ENCODE data around the gene OBP2B.
A peak's percentile ranks its signal among the peaks of the same experiment; 100 is the strongest.

Gene OBP2B

DNA sequence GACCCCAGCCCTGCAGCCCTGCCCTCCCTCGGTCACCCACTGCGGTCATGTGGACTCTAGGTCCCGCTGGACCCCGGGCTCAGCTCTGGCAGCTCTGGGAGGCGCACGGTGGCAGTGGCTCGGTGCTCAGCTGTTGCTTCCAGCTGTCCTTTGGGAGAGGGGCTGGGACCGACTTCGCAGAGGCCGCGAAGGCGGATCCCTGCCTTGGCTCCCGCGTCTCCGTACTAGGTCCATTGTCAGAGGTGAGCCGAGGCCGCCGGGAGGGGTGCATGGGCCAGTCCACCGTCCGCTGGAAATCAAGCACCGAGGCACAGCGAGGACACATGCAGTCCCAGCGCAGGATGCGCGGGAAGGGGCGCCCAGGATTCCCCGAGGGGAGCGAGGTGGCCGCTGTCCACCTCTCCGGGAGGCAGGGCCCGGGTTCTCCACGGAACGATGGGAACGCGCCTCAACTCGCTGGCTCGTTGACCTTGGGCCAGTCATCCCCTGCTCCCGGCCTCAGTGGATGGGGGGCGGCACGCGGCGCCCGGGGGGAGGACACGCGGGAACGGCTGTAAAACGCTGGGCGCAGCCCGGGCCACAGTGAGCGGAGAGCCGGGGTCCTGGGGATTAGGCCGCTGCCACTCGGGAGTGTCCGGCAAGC, 46.1 kb downstream of the OBP2B start:
- Histone ChIP-seq H3K4me2 (ENCODE audit: low read depth, low read length, poor library complexity, severe bottlenecking) (no peak overlapping the region), H3K79me2 (ENCODE audit: insufficient read depth, low read length) (no peaks in the 10 kb centered on the region), H3K36me3 (ENCODE audit: low read length) (no peaks in the 10 kb centered on the region), H3F3A (ENCODE audit: insufficient read depth) (no peaks in the 10 kb centered on the region), H4K20me1 (ENCODE audit: low read depth, low read length) (no peaks in the 10 kb centered on the region), H3K9ac (ENCODE audit: low read length) (no peak overlapping the region), H3K9me2 (replicated peaks; ENCODE audit: insufficient read depth, low read length) (no peaks in the 10 kb centered on the region), H3K4me3 (ENCODE audit: insufficient read depth, low read length, poor library complexity, severe bottlenecking) (no peak overlapping the region), H3K9me3 (ENCODE audit: insufficient read depth, low read length) (no peaks in the 10 kb centered on the region), H2AFZ (ENCODE audit: low read depth, low read length, severe bottlenecking) (no peak overlapping the region), H3K27me3 (ENCODE audit: low read length) (no peaks in the 10 kb centered on the region), H3K27ac (ENCODE audit: low read depth, low read length) (no peak overlapping the region)
- TF ChIP-seq EZH2phosphoT487 (conservative IDR thresholded peaks at IDR 0.05; ENCODE audit: low read length), result no peak
- TF ChIP-seq, protein P1, sequence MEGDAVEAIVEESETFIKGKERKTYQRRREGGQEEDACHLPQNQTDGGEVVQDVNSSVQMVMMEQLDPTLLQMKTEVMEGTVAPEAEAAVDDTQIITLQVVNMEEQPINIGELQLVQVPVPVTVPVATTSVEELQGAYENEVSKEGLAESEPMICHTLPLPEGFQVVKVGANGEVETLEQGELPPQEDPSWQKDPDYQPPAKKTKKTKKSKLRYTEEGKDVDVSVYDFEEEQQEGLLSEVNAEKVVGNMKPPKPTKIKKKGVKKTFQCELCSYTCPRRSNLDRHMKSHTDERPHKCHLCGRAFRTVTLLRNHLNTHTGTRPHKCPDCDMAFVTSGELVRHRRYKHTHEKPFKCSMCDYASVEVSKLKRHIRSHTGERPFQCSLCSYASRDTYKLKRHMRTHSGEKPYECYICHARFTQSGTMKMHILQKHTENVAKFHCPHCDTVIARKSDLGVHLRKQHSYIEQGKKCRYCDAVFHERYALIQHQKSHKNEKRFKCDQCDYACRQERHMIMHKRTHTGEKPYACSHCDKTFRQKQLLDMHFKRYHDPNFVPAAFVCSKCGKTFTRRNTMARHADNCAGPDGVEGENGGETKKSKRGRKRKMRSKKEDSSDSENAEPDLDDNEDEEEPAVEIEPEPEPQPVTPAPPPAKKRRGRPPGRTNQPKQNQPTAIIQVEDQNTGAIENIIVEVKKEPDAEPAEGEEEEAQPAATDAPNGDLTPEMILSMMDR (IDR thresholded peaks at IDR 0.05; ENCODE audit: insufficient read depth, low read length, poor library complexity, severe bottlenecking), result no peak

DNA sequence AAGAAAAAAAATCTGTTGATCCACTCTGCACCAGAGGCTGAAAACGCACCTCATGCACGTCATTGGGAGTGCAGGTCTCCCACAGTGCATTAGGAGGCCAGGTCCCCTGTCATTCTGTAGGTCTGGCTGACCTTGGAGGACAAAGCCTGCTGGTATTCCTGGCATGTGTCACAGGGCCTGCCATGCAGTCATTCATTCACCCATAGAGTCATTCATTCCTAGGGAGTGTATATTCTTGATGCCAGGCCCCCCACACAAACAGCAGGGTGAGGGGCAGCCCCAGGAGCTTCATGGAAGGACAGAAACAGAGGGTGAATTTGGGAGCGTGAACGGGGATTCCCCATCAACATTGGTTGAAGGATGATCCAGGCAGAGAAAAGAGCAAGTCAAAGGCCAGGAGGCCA, 47.5 kb downstream of the OBP2B start:
- no peaks in the 10 kb centered on the region for H3K9me3 ChIP-seq (ENCODE audit: insufficient read depth, low read length)
- no peak overlapping the region for H3K4me3 ChIP-seq (ENCODE audit: insufficient read depth, low read length, poor library complexity, severe bottlenecking)
- no peak overlapping the region for H2AFZ ChIP-seq (ENCODE audit: low read depth, low read length, severe bottlenecking)
- no peaks in the 10 kb centered on the region for H3K27me3 ChIP-seq (ENCODE audit: low read length)
- no peak overlapping the region for H3K9ac ChIP-seq (ENCODE audit: low read length)
- no peak overlapping the region for H3K4me2 ChIP-seq (ENCODE audit: low read depth, low read length, poor library complexity, severe bottlenecking)
- H3K27ac ChIP-seq (ENCODE audit: low read depth, low read length), result no peak overlapping the region
- no peaks in the 10 kb centered on the region for H3K36me3 ChIP-seq (ENCODE audit: low read length)
- H3K79me2 ChIP-seq (ENCODE audit: insufficient read depth, low read length), result no peaks in the 10 kb centered on the region
- no peaks in the 10 kb centered on the region for H3K9me2 ChIP-seq (replicated peaks; ENCODE audit: insufficient read depth, low read length)
- no peaks in the 10 kb centered on the region for H3F3A ChIP-seq (ENCODE audit: insufficient read depth)
- H4K20me1 ChIP-seq (ENCODE audit: low read depth, low read length), result no peaks in the 10 kb centered on the region
- TF ChIP-seq EZH2phosphoT487 (conservative IDR thresholded peaks at IDR 0.05; ENCODE audit: low read length), result no peak
- TF ChIP-seq, protein P1 (IDR thresholded peaks at IDR 0.05; ENCODE audit: insufficient read depth, low read length, poor library complexity, severe bottlenecking), result no peak

DNA sequence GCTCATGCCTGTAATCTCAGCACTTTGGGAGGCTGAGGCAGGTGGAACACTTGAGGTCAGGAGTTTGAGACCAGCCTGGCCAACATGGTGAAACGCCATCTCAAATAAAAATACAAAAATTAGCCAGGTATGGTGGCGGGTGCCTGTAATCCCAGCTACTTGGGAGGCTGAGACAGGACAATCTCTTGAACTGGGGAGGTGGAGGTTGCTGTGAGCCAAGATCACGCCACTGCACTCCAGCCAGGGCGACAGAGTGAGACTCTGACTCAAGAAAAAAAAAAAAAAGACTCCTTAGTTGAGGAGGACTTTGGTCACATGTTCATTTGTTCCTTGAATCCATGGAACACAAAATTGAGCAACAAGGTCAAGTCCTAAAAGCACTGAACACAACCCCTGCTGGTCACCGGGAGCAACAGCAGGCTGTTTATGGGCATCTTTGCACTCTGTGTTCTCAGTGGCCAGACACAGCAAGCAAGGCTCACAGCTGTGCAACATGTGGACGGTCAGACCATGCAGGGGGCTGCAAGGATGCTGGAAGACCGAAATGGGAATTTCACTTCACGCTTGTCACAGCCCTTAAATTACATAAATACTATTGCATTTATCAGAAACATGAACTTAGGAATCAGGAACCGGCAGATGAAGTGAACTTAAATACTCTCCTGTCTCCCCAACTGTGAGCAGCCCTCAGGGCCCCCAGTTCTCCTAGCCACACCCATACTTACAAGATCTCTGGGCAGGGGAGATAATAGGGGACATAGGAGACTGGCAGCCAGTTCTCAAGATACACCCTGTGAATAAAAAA, 48.1 kb downstream of the OBP2B start:
- Histone ChIP-seq H3K9me2 (replicated peaks; ENCODE audit: insufficient read depth, low read length) (no peaks in the 10 kb centered on the region), H3K4me2 (ENCODE audit: low read depth, low read length, poor library complexity, severe bottlenecking) (no peak overlapping the region), H3K9me3 (ENCODE audit: insufficient read depth, low read length) (no peaks in the 10 kb centered on the region), H3K27me3 (ENCODE audit: low read length) (no peaks in the 10 kb centered on the region), H3K9ac (ENCODE audit: low read length) (no peak overlapping the region), H3K27ac (ENCODE audit: low read depth, low read length) (no peak overlapping the region), H2AFZ (ENCODE audit: low read depth, low read length, severe bottlenecking) (no peak overlapping the region), H4K20me1 (ENCODE audit: low read depth, low read length) (no peaks in the 10 kb centered on the region), H3K4me3 (ENCODE audit: insufficient read depth, low read length, poor library complexity, severe bottlenecking) (no peak overlapping the region), H3K36me3 (ENCODE audit: low read length) (no peaks in the 10 kb centered on the region), H3F3A (ENCODE audit: insufficient read depth) (no peaks in the 10 kb centered on the region), H3K79me2 (ENCODE audit: insufficient read depth, low read length) (no peaks in the 10 kb centered on the region)
- TF ChIP-seq, protein P1 (IDR thresholded peaks at IDR 0.05; ENCODE audit: insufficient read depth, low read length, poor library complexity, severe bottlenecking), result peak; percentile 58
- TF ChIP-seq EZH2phosphoT487 (conservative IDR thresholded peaks at IDR 0.05; ENCODE audit: low read length), result no peak
